ENCODE measurements around the gene GTF2B.
"Not testable (repeated sequence)": the region's sequence is repeated elsewhere in the genome, so short reads cannot be mapped to it uniquely, and the experiment has no call there.

Gene GTF2B

DNA sequence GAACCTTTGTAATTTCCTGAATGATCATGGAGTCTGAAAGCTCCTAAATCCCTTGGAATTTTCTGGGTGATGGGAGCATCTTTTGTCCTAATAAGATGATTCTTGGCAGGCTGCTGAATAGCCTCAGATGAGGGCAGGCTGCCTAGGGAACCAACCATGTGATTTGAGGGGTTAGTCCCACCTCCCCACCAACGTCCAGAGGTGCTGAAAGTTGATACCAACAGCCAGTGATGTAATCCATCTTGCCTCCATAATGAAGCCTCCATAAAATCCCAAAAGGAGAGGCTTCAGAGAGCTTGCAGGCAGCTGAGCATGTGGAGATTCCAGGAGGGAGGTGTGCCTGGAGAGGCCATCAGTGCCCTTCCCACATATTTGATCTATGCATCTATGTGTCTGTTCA, 43.7 kb downstream of the GTF2B start:
- no peaks in the 10 kb centered on the region for H3K4me1 ChIP-seq (ENCODE audit: insufficient read depth, low read length)
- H3K27ac ChIP-seq (ENCODE audit: low read depth, low read length): no peak overlapping the region
- no peaks in the 10 kb centered on the region for H3K9me3 ChIP-seq (ENCODE audit: insufficient read depth, low read depth, low read length)
- no peak overlapping the region for H3K9ac ChIP-seq (ENCODE audit: low read depth, low read length)
- H3K4me3 ChIP-seq (ENCODE audit: low read length): no peak overlapping the region
- 27% methylated on average over 1 of the region's 1 CpG for WGBS
- H3K36me3 ChIP-seq (ENCODE audit: insufficient read depth, low read length): peaks cover 3% of the 10 kb centered on the region; the same call in 1 of the 2 replicates
- no peaks in the 10 kb centered on the region for H3K27me3 ChIP-seq (ENCODE audit: insufficient read depth, low read length)

DNA sequence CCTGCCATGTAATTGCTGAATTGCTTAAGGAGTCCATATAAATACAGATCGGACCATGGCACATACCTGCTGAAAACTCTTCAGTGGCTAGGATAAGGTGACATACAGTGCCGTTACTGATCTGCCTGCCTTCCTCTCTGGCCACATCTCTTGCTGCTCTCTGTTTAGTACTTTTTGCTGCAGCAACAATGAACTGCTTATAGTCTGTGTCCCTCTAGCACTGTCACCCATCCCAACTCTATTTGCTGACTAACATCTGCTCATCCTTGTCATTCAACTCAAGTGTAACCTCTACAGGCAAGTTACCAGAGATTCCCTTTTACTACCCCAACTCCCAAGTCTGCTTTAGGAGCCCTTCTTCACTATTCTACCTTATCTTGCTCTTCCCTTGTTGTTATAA, 65.6 kb downstream of the GTF2B start:
- Histone ChIP-seq H3K27ac (ENCODE audit: low read depth, low read length) (no peak overlapping the region), H3K9ac (ENCODE audit: low read depth, low read length) (no peak overlapping the region), H3K27me3 (ENCODE audit: insufficient read depth, low read length) (no peaks in the 10 kb centered on the region), H3K4me3 (ENCODE audit: low read length) (no peak overlapping the region), H3K4me1 (ENCODE audit: insufficient read depth, low read length) (peaks cover 5% of the 10 kb centered on the region; the same call in 1 of the 2 replicates), H3K36me3 (ENCODE audit: insufficient read depth, low read length) (peaks cover 57% of the 10 kb centered on the region), H3K9me3 (ENCODE audit: insufficient read depth, low read depth, low read length) (no peaks in the 10 kb centered on the region)
- WGBS: 96% methylated on average over 2 of the region's 2 CpGs

DNA sequence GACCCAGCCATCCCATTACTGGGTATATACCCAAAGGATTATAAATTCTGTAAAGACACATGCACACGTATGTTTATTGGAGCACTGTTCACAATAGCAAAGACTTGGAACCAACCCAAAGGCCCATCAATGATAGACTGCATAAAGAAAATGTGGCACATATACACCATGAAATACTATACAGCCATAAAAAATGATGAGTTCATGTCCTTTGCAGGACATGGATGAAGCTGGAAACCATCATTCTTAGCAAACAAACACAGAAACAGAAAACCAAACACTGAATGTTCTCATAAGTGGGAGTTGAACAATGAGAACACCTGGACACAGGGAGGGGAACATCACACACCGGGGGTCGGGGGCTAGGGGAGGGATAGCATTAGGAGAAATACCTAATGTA, 71.7 kb downstream of the GTF2B start:
- not testable (repeated sequence) for H3K4me1 ChIP-seq (ENCODE audit: insufficient read depth, low read length); H3K27ac ChIP-seq (ENCODE audit: low read depth, low read length); H3K4me3 ChIP-seq (ENCODE audit: low read length); H3K9ac ChIP-seq (ENCODE audit: low read depth, low read length); H3K9me3 ChIP-seq (ENCODE audit: insufficient read depth, low read depth, low read length); H3K27me3 ChIP-seq (ENCODE audit: insufficient read depth, low read length)
- 100% methylated on average over 3 of the region's 3 CpGs for WGBS
- H3K36me3 ChIP-seq (ENCODE audit: insufficient read depth, low read length): peaks cover 37% of the 10 kb centered on the region

DNA sequence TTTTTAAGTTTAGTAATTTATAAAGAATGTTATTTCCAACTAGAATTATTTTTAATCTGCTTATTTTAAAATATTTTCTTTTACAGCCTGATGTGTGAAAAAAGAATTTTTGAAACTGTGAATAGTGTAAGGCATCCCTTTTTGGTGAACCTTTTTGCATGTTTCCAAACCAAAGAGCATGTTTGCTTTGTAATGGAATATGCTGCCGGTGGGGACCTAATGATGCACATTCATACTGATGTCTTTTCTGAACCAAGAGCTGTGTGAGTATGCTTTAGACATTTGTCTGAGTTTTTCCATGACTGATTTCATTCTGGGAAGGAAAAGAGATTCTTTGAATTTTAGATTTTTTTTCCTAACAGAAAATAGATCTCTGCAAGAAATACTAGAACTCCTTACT, 77.9 kb downstream of the GTF2B start:
- 95% methylated on average over 1 of the region's 1 CpG for WGBS
- Histone ChIP-seq H3K9ac (ENCODE audit: low read depth, low read length) (no peak overlapping the region), H3K4me1 (ENCODE audit: insufficient read depth, low read length) (no peaks in the 10 kb centered on the region), H3K4me3 (ENCODE audit: low read length) (no peak overlapping the region), H3K36me3 (ENCODE audit: insufficient read depth, low read length) (peaks cover 72% of the 10 kb centered on the region), H3K27me3 (ENCODE audit: insufficient read depth, low read length) (no peaks in the 10 kb centered on the region), H3K9me3 (ENCODE audit: insufficient read depth, low read depth, low read length) (no peaks in the 10 kb centered on the region), H3K27ac (ENCODE audit: low read depth, low read length) (no peak overlapping the region)

DNA sequence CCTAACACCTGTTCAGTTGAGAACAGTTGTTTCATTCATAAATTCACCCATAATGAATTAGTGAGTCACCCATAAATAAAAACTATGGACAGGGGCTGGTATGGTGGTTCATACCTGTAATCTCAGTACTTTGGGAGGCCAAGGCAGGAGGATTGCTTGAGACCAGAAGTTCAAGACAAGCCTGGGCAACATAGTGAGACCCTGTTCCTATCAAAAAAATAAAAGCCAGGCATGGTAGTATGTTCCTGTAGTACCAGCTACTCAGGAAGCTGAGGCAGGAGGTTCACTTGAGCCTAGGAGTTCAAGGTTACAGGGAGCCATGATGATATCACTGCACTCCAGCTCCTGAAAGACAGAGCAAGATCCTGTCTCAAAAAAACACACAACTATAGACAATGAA, 79.0 kb downstream of the GTF2B start:
- Histone ChIP-seq H3K9me3 (ENCODE audit: insufficient read depth, low read depth, low read length) (no peaks in the 10 kb centered on the region), H3K4me3 (ENCODE audit: low read length) (no peak overlapping the region), H3K36me3 (ENCODE audit: insufficient read depth, low read length) (peaks cover 76% of the 10 kb centered on the region), H3K9ac (ENCODE audit: low read depth, low read length) (no peak overlapping the region), H3K27me3 (ENCODE audit: insufficient read depth, low read length) (no peaks in the 10 kb centered on the region), H3K4me1 (ENCODE audit: insufficient read depth, low read length) (no peaks in the 10 kb centered on the region), H3K27ac (ENCODE audit: low read depth, low read length) (no peak overlapping the region)

DNA sequence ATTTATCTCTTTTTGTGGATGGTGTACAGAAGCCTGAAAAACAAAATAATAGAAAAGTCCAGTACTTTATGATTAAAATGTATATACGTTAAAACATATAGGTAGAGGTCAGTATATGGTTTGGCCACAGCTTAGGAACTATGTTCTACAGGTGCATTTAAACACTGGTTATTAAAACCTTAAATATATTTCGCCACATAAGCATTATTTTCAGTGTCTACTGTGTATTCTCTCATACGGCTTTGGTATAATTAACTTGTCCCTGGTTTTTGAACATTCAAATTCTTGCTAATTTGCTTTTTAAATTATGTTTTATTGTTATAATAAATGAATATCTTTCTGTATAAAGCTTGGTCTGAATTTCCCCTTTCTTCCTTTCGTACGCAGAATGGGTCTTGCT, 87.9 kb downstream of the GTF2B start:
- H3K27me3 ChIP-seq (ENCODE audit: insufficient read depth, low read length): no peaks in the 10 kb centered on the region
- no peak overlapping the region for H3K4me3 ChIP-seq (ENCODE audit: low read length)
- no peak overlapping the region for H3K9ac ChIP-seq (ENCODE audit: low read depth, low read length)
- no peak overlapping the region for H3K27ac ChIP-seq (ENCODE audit: low read depth, low read length)
- peaks cover 19% of the 10 kb centered on the region for H3K9me3 ChIP-seq (ENCODE audit: insufficient read depth, low read depth, low read length)
- H3K4me1 ChIP-seq (ENCODE audit: insufficient read depth, low read length): no peaks in the 10 kb centered on the region
- peaks cover 93% of the 10 kb centered on the region for H3K36me3 ChIP-seq (ENCODE audit: insufficient read depth, low read length)
- 90% methylated on average over 2 of the region's 5 CpGs for WGBS

DNA sequence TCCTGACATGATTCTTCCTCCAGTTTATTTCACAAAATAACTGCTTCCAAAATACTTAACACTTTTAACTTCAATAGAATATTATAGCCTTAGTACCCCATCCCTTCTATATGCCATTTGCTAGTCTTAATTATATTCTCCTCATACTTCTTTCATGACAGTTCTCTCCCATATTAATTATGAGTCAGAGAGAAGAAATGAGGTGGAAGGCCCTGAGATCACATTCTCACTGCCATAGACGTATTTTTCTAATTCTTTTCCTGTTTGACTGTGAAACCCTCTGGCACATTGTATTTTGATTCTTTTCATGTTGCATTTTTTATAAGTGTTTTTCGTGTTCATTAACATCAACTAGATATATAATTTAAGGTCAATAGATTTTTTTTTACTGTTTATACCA, 88.4 kb downstream of the GTF2B start:
- WGBS: no CpG with 5 or more reads among the region's 2 CpGs
- no peak overlapping the region for H3K4me3 ChIP-seq (ENCODE audit: low read length)
- no peak overlapping the region for H3K27ac ChIP-seq (ENCODE audit: low read depth, low read length)
- peaks cover 92% of the 10 kb centered on the region for H3K36me3 ChIP-seq (ENCODE audit: insufficient read depth, low read length)
- peaks cover 19% of the 10 kb centered on the region for H3K9me3 ChIP-seq (ENCODE audit: insufficient read depth, low read depth, low read length)
- H3K9ac ChIP-seq (ENCODE audit: low read depth, low read length): no peak overlapping the region
- H3K27me3 ChIP-seq (ENCODE audit: insufficient read depth, low read length): no peaks in the 10 kb centered on the region
- no peaks in the 10 kb centered on the region for H3K4me1 ChIP-seq (ENCODE audit: insufficient read depth, low read length)
